ENCODE results near the gene GSG1L.

Gene GSG1L

DNA sequence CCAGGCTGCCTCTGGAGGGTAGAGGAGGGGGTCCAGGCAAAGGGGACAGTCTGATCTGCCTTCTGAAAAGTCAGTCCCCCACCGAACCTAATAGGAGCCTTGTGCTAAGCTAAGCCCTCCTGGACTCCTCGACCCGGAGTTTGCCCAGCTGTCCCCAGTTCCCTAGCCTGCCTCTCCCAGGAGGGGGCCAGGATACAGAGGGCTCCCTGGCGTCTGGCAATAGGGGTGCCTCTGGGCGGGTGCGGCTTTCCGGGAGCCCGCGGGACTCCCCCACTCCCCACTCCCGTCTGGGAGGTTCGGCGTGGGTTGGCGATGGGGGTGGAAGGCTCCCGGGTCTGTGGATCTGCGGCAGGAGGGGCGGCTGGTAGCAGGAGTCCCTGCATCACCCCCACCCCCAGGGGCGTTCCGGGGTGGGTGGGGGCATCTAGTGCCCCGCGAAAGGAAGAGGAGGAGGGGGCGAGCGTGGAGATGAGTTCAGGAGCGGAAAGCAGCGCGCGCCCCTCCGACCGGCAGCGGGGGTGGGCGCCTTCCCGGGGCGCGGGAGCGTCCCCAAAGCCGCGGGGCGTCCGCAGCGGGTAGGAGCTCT lies 1.2 kb downstream of the GSG1L start:
- no peak for DNase-seq

DNA sequence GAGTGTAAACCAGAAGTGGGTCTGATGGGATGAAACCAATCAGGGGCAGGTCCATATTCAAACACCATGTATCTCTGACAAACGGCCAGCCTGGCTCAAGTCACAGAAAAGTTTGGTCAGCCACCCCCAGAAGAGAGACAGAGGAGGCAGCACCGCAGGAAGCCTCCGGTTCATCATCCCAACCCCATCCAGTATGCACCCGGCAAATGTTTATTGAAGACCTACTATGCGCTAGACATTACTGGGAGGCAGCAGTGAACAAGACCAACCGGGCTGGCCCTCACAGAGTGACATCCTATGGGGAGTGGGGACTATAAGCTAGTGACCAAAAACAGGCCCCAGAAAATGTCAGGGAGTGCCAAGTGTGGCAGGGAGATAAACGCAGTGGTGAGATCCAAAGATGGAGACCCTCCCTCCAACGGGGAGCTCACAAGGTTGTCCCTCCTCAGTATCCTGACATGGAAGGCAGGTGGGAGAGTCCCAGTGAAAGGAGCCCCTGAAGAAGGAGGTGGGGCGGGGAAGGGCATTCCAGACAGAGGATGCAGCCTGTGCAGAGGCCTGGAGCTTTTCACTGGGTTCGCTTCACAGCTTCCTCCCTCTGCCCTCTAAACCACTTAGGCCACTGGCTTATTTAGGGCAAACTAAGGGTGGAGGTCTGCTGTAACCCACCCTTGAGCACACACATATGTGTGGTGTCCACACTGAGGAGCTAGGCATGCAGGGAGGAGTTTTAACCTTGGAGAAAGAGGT lies 2.0 kb downstream of the GSG1L start:
- no peak for DNase-seq

DNA sequence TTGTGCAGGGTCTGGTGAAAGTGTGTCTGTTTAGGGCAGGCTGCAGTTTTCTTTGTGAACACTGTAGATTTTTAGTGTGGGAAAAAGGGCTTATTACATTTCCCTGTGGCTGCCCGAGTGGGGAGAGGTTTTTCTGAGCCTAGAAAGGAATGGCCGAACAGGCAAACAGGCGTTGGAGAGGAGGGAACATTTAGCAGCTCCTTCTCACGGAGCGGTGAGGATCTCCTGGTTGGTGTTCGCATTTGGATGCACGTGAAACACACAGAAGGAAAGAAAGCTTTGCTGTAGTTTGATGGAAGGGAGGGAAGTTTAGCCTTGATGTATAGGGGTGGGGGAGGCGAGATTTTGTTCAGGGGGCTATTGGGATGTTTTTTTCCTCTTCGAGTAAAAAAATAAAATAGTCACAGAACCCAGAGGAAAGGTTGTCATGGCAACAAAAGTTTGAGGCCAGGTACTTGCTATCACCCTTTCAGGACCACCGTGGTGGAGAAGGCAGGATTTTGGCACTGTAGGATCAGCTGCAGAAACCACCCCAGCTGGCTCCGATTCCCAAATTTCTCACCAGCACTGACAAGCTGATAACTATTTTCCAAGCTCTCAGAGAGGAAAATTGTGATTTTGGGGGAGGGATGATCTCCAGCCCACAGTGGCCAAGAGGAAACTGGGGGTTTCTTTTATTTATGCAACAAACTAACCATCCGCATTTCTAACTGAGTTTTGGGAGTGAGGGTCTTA lies 3.5 kb downstream of the GSG1L start:
- no peak for DNase-seq

DNA sequence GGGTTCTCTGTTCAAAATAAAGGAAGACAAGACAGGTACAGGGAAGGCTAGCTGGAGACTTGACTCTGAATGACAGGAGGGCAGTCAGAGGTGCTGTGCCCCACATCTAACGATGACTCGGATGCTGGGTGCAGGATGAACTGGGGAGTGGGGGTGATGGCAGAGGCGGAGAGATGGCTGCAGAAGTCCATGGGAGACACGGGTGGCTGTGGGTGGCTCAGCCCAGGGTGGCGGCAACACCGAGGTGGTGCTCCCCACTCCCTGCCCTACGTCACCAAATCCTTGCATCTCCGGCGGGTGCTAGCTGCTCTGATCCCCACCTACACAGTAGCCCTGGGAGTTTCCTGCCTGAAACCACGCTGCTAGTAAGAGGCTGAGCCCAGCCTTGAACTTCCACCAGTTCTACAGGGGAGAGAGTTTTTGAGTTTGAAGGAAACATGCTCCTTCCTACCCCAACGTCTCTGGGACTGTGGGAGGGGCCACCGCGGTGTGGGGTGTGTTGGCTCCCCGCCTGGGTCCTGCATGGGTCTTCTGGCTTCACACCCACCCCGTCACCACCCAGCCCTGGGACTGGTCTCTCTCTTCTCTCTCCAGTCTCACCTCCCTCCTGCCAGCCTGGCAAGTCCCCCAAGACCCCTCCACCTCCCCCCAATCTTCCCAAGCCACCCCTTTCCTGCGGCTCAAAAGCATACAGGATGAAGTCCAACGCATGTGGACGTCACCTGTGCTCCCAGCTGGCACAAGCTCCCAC lies 4.5 kb downstream of the GSG1L start:
- DNase-seq, result no peak

DNA sequence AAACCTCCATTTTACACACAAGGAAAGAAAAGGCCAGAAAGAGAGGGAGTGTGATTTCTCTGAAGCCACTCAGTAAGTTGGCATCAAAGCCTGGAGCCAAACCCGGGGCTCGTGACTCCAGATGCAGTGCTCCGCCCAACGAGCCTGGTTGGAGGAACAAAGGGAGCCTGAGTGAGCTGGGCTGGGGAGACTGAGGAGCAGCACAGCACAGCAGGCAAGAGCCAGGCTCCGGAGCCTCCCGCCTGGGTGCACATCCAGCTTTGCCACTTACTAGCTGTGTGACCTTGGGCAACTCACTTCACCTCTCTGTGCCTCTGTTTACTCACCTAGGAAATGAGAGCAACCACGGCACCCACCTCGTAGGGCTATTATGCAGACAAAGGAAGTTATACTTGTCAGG lies 5.6 kb downstream of the GSG1L start:
- DNase-seq, result no peak

DNA sequence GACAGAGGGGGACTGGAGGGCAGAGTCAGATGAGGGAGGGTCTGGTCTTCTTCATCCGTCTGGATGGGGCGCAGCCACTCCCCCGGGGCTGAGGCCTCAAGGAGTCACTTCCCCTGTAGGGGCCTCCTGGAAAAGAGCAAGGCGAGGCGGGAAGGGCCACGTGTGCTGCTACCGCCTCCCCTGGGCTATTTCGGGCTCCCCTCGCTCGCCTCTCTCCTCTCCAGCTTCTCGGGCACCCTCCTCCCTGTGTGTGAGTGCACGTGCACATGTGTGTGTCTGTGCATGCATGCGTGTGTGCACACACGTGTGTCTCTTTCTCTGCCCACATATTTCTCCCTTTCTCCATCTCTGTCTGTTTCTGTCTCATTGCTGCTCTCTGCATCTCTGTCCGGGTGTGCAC lies 10.1 kb downstream of the GSG1L start:
- no peak for DNase-seq

DNA sequence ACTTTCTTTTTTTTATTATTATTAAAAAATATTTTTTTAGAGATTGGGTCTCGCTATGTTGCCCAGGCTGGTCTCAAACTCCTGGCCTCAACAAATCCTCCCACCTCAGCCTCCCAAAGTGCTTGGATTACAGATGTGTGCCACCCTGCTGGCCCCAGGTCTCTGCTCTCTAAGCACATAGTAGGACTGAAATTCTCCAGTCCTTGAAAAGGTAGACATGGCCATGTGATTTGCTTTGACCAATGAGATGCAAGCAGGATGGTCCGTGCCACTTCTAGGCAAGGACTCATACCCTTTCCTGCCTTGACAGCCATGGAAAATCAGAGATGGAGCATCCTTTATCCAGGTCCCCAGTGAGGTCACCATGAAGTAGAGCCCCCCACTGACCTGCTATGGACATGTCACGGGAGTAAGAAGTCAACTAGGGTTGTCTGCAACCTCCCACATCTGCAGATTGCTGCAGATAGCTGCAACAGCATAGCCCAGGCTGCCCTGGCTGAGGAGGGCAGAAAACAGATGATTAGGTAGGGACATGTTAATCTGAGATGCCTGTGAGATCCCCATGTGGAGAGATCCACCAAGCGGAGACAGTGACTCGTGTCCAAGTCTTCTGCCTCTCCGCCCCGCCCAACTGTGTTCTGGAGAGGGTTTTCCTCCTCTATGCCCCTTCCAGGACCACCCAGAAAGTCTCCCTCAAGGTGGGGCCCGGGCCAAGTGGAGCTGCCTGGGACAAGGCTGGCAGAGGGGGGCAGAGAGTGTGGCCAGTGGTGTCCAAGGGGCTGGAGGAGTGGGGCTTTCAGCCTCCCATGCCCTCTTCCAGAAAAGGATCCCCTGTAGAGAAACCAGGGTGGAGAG lies 11.0 kb downstream of the GSG1L start:
- DNase-seq, result no peak

GRCh38 chr16:28051486-28051885 lies 12.0 kb downstream of the GSG1L start:
- no peak for DNase-seq

DNA sequence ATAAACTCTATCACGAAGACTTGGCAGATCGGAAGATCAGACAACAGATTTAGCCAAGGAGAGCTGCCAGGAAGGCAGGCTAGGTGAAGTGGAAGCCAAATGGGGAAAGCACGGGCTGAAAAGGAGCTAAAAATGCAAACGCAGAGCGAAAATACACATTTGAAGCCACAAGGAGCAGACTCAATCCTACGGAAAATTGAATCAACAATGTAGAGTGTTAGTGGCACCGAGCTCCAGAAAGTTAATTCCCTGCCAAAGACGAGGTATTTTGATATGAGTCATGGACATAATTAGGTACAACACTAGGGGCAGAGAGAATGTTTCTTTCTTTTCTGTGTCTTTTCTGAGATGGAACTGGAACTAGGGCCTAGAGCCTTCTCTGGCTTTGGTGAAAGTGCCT lies 20.7 kb downstream of the GSG1L start:
- DNase-seq, result no peak

DNA sequence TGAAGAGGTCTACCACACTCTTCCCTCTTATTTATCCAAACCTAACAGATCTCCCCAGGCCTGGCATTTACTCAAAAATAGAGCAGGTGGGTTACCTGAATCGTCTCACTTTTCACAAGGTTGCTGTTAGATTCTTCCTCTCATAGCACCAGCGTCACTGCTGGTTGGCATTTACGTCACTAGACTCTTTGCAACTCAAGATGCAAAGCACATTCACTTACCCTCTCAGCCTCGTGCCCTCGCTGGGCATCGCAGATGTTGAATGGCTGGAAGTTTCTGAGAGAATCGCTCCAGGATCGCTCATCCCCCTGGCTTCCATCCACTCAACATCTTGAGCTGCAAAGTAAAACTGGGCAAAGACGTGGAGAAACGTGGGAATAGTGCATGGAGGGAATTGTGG lies 21.9 kb downstream of the GSG1L start:
- no peak for DNase-seq

GRCh38 chr16:28040039-28040438 lies 23.5 kb downstream of the GSG1L start:
- no peak for DNase-seq

- no peak for DNase-seq
Measured at GRCh38 chr16:28039493-28039892, 24.0 kb downstream of the GSG1L start.

- DNase-seq, result no peak
Measured at GRCh38 chr16:28038409-28038808, 25.1 kb downstream of the GSG1L start.

DNA sequence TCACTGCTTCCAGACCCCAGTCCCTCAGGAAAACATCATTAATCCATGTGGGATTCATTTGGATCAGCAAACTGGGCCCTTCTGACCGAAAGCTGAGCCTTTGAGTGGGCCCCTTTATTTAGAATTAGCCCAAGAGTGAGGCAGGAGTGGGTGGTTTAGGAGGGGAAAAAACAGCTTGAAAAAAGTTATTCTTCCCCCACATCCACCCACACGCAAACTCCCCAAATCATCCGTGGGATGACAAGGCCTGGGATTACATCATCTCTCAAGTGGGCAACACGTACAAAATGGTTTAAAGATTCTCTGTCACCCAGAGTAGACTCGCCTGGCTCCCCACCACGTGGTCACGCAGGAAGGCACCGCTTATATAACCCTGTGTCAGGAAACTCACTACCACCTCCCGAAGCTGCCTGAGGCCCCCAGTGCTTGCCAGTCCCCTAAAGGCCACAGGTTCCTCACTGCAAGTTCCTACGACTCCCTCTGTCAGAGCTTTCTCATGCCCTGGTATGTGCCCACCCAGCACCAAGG lies 27.6 kb downstream of the GSG1L start:
- DNase-seq, result no peak

GRCh38 chr16:28033870-28034269 lies 29.6 kb downstream of the GSG1L start:
- no peak for DNase-seq

DNA sequence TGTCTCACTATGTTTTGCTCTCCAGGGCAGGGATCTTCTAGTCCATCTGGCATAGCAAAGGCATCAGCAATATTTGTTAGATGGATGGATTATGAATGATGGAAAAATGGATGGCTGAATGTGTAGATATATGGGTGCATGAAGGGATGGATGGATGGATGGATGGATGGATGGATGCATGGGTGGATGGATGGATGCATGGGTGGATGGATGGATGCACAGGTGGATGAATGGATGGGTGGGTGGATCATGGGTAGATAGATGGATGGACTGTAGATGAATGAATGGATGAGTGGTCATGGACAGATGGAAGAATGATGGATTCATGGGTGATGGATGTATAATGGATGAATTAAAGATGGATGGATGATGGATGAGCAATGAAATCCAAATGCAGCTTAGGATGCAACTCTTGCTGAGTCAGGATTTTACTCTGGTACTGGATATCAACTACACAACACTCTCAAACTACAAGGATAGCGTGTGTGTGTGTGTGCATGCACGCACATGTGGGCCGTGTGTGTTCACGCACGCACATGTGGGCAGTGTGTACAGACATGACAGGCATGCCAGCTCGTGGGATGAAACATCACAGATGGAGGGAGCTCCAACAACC lies 34.0 kb downstream of the GSG1L start:
- DNase-seq, result no peak

DNA sequence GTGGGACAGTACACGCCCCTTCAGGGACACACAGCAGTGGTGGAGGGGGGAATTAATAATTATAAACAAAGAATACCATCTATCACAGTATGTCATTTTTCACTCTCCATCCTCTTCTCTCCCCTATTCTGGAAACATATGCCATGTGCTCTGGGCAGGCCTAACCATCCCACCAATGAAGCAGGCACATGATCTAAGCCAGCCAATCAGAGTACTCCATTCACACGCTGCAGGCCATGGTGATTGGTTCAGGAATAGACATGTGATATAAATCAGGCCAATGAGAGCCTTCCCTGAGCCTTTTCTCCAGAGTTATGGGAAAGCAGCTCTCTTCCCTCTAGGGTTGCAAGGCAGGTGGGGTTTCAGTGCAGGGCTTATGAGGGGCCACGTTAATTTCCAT lies 36.5 kb downstream of the GSG1L start:
- no peak for DNase-seq

DNA sequence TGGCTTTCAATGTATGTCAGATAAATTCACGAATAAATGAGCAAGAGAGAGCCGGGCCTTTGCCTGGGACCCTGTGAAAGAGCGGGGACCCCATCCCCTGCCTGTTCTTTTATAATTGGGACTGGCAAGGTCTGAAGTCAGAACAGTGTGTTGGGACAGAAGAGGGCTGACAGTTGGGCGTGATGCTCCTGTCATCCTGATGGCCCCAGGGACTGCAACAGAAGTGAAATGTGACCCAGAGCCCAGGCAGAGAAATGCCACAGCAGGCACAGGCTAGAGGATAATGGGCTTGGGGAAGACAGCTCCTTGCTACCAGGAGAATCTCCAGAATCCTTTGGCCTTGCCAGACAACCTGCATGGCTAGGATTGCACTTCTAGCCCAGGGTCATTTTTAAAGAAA lies 37.9 kb downstream of the GSG1L start:
- DNase-seq, result no peak

GRCh38 chr16:28019218-28019617 lies 44.3 kb downstream of the GSG1L start:
- DNase-seq, result no peak

- DNase-seq, result no peak
Measured at GRCh38 chr16:28014851-28015250, 48.7 kb downstream of the GSG1L start.

DNA sequence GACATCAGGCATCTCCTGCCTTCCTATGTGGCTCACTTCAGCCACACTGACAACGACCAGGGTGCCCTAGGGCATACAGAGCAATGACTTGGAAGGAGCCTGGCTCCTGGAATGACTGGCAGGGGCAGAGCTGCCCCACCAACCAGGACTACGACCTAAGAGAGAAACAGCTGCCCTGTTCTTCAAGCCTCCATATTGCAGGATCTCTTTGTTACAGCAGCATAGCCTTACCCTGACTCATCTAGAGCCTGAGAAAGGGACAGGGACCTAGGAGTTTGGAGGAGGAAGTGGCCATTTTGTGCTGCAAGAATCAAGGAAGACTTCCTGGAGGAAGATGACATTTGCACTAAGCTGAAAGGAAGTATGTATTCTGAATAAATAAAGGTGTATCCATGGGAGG lies 49.6 kb downstream of the GSG1L start:
- no peak for DNase-seq

DNA sequence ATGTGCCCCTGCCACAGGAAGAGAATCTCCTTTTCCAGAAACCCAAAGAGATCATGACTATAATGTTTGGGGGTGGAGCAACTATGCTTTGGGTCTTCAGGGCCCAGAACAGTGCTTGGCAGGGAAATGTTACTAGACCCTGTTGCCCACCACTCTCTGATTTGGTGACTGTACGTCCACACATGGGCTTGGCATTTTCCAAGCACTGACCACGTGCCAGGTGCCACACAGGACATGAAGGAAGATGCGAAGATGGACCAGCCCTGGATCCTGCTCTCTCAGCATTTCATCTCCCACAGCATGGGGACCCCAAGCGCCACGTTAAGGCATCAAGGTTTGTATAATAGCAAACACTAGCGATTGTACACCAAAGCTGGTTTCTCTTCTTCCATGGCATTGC lies 50.1 kb downstream of the GSG1L start:
- DNase-seq, result no peak

All from NCI-H146 (cell line).